ENCODE measurements around the gene ARF1.

DNA sequence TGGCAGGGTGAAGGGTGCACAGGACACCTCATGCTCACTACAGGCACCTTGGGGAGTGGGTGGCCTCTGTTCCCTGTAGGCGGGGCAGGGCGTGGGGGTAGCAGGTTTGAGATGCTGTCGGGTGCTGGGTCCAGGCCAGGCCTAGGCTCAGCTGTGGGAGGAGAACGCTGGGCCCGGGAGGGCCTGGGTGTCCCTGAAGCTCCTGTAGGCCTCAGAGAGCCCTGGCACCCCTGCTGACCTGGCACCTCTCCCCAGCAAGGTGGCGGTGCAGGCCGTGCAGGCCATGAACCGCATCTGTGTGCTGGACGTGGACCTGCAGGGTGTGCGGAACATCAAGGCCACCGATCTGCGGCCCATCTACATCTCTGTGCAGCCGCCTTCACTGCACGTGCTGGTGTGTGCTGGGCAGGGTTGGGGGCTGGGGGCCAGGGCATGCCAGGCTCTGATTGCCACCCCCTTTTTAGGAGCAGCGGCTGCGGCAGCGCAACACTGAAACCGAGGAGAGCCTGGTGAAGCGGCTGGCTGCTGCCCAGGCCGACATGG is 64.7 kb downstream of the ARF1 start:
- no peak for TF ChIP-seq EZH2phosphoT487 (conservative IDR thresholded peaks at IDR 0.05; ENCODE audit: low read length)
- TF ChIP-seq, protein P1, sequence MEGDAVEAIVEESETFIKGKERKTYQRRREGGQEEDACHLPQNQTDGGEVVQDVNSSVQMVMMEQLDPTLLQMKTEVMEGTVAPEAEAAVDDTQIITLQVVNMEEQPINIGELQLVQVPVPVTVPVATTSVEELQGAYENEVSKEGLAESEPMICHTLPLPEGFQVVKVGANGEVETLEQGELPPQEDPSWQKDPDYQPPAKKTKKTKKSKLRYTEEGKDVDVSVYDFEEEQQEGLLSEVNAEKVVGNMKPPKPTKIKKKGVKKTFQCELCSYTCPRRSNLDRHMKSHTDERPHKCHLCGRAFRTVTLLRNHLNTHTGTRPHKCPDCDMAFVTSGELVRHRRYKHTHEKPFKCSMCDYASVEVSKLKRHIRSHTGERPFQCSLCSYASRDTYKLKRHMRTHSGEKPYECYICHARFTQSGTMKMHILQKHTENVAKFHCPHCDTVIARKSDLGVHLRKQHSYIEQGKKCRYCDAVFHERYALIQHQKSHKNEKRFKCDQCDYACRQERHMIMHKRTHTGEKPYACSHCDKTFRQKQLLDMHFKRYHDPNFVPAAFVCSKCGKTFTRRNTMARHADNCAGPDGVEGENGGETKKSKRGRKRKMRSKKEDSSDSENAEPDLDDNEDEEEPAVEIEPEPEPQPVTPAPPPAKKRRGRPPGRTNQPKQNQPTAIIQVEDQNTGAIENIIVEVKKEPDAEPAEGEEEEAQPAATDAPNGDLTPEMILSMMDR (IDR thresholded peaks at IDR 0.05; ENCODE audit: insufficient read depth, low read length, poor library complexity, severe bottlenecking), result no peak

Measured in SU-DHL-6 (cell line).